NCI-H187 treated with DMSO at 0.1 percent for 48 hours (cell line): ENCODE results near the gene CACNA2D1.

Experiments
- DNase-seq: peaks from one replicate; lab custom pipeline; 2025; lab: John Stamatoyannopoulos, UW

Gene CACNA2D1

GRCh38 chr7:82284936-82285519, 158.5 kb downstream of the CACNA2D1 start:
- DNase-seq: no peak

DNA sequence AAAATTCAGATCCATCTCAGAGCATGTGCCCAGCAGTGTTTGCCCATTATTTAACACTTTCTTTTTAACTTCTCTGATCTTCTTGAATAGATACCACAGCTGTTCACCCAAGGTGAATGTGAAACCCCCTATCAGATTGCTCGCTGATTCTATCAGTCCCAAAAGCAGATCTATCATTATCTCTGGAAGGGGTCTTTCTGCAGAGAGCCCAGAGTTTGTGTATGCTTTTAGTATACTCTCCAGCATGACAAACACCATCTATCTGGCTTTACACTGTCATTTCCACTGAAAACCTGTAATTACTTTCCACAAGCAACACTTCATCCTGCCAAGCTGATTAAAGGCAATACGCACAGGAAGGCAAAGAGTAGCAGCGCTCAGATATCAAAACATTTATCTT, 168.2 kb downstream of the CACNA2D1 start:
- DNase-seq: no peak

DNA sequence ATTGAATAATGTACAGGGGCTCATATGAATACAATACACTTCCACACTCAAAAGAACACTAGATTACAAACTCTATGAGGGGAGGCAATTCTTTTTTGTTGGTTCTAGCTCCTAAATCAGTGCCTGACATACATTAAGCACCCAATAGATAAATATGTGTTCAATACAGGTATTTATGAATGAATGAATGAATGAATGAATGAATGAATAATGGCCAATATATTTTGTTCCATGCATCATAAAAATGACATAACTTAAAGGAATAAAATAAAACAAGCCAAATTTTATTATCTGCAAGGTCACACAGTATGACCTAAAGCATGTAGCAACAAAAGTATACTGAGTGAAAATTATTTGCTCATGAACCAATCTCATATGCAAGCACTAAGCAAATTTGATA, 168.9 kb downstream of the CACNA2D1 start:
- no peak for DNase-seq

GRCh38 chr7:82273886-82274285, 169.7 kb downstream of the CACNA2D1 start:
- no peak for DNase-seq

DNA sequence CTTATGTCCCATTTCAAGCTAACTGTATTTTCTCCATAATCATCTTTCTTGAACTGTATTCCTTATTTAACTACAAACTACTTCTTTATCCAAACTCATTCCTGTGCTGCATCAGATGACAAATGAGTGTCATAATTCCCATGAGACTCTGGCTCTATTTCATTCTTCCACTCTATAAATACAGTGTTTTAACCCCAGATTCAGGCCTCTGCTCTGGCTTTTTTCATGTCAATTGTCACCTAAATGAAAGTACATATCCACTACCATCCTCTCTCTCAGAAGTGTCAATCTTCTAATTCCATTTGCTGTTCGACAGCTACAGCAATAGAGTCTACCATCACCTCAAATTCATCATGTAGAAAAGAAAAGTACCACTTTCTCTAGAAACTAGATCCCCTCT, 172.7 kb downstream of the CACNA2D1 start:
- DNase-seq: no peak

- no peak for DNase-seq
Measured at GRCh38 chr7:82268632-82269031, 174.9 kb downstream of the CACNA2D1 start.

- DNase-seq: no peak
Measured at GRCh38 chr7:82266081-82266480, 177.5 kb downstream of the CACNA2D1 start.

- no peak for DNase-seq
Measured at GRCh38 chr7:82264783-82265305, 178.7 kb downstream of the CACNA2D1 start.

GRCh38 chr7:82263920-82264782, 179.4 kb downstream of the CACNA2D1 start:
- DNase-seq: no peak

GRCh38 chr7:82258181-82258580, 185.4 kb downstream of the CACNA2D1 start:
- no peak for DNase-seq

- no peak for DNase-seq
Measured at GRCh38 chr7:82257118-82257695, 186.4 kb downstream of the CACNA2D1 start.

- no peak for DNase-seq
Measured at GRCh38 chr7:82255706-82256105, 187.9 kb downstream of the CACNA2D1 start.

GRCh38 chr7:82250598-82250997, 193.0 kb downstream of the CACNA2D1 start:
- DNase-seq: no peak

DNA sequence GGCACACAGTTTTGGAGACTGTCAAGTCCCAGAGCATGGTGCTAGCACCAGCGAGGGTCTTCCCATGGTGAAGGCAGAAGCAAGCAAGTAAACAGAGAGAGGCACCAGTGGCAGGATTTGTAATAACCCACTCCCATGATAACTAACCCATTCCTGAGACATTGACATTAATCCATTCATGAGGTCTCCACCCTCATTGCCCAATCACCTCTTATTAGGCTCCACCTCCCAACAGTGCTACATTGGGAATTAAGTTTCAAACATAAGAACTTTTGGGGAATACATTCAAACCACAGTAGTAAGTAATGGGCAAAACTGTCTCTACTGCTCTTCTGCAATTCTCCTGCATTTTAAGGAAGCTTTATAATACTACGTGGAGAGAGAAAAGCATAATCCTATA, 193.6 kb downstream of the CACNA2D1 start:
- no peak for DNase-seq

DNA sequence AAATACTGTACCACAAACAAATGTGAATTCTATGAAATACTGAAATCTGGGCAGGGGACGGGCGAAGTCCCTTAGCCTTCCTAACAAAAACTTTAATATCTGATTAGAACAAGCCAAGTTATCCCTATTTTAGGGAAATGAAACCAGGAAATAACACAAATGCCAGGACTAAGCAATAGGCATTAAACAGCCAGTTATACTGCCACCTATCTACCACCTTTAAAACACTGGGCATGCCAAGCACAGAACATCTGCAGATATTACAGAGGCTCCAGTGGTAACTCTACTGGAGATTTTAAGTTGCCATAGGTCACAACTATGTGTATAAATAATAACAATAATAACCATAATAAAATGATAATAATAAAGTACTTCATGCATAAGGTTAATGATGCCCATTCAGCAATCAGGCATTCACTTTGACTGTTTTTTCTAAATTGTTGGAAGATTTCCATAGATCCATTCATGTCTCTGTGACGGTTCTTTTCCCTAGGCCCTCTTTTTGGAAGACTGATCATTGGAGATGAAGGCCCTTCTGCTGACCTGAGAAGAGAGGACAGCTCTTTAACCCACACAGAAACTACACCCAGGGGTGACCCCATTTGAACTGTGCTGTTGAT, 195.7 kb downstream of the CACNA2D1 start:
- no peak for DNase-seq

DNA sequence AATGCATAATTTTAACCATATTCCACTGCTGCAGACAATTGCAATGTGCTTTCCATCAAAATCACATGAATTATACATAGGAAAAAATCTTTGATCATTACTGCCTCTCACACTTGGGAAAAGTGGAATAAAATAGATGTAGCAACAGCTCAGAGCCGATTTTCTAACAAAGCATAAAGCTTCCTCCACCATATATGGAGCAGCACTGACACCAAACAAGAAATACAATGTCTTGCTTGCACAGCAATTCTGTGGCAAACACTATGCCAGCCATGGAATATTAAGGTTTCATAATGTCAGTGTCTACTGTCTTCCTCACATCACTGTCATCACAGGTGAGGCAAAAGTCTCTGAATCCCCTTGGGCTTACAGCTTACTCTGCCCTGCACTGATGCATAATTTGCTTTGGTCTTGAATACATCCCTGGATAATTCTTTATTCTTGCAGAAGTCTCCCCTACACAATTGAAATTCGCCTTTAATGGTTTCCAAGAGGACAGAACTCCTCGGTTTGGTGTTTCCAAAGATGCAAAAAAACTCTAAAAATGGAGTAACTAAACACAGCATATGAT, 198.5 kb downstream of the CACNA2D1 start:
- no peak for DNase-seq

DNA sequence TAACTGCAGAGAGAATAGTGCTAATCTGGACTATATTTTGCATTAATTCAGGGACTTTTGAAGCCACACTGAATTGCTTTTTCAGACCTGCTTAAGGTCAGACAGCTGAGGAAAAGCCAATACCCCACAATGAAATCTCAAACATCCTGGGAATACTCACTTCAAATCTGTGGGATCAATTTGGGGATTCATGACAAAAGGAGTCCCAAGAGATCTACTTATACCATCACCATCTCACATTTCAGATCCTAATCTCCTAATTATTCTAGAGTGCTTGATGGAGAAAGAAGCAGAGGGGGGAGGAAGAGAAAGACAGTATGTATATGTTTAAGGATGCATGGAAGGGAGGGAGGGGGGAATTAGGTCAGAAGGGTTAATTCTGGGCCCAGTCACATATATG, 202.2 kb downstream of the CACNA2D1 start:
- DNase-seq: no peak

DNA sequence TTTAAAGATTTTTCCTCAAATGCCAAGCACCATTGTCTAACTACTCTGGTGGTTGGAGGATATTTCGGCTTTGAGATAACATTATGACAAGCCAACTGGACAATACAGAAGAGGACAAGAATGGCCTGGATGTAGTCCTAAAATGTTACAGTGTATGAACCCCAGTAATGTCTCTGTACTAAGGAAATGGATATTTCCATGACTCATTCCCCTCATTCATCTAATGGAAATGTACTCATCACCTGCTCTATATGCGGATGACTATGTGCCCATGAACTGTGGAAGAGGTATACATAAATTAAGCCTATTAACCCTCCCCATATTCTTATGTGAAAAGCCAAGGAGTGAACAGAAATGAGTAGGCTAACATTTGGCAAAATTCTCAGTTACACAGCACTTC, 207.9 kb downstream of the CACNA2D1 start:
- no peak for DNase-seq

- peak; percentile 44 for DNase-seq
Measured at GRCh38 chr7:82234457-82235049, 209.0 kb downstream of the CACNA2D1 start.

- no peak for DNase-seq
Measured at GRCh38 chr7:82230811-82231581, 212.6 kb downstream of the CACNA2D1 start.

DNA sequence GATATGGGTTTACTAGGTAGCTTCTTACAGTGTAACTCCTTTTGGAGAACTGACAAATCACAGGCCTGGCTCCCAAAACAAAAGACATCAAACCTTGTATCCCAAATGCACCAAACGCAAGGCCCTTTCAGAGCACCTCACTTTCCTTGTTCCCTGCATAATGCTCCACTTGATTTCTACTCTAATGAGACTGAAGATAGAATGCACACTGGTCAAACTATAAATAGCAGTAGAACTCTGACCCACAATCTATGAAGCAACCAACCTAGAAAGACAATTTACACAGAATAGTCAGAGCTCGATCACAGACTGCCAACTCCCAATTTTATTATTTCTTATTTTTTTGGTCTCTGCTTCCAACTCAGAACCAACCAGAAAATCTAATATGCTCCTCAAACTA, 214.4 kb downstream of the CACNA2D1 start:
- no peak for DNase-seq
